ENCODE data around the gene SERINC2. TPM values are rescaled to one million over a fixed set of nuclear protein-coding genes. Genes with fewer than 3 reads are reported as not detected.

Gene SERINC2
- total RNA-seq, 1 experiment from 2014 or later = 14.1 TPM

DNA sequence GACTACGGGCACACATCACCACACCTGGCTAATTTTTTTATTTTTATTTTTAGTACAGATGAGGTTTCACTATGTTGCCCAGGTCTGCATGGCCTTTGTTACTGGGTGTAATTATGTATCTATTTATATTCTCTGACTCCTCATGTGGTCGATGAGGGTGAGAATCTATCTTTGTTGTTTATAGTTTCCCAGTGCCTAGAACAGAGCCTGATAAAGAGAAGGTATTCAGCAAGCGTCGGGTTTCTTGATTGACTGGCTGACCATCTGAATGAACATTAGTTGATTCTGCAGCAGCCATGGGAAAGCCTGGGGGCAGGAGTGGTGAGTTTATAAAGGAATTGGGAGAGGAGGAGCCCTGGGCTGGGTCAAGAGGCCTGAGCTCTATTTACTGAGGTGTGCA is 28.5 kb downstream of the SERINC2 start:
- Histone ChIP-seq H3K9ac (ENCODE audit: extremely low read depth, insufficient read length, low read length) (no peak overlapping the region), H3K14ac (ENCODE audit: insufficient read depth, low read length) (no peak overlapping the region), H3K4me2 (ENCODE audit: insufficient read depth, insufficient read length, low read length) (no peak overlapping the region), H3K4me1 (ENCODE audit: insufficient read depth, low read length) (no peaks in the 10 kb centered on the region), H3K23me2 (ENCODE audit: insufficient read length, low read depth, low read length, poor library complexity, severe bottlenecking) (no peaks in the 10 kb centered on the region), H3K79me2 (ENCODE audit: insufficient read depth, low read length) (no peaks in the 10 kb centered on the region), H3T11ph (ENCODE audit: low read length) (no peak overlapping the region), H3K4ac (ENCODE audit: low read depth, low read length) (no peak overlapping the region), H2AFZ (ENCODE audit: low read length) (no peak overlapping the region), H3K56ac (ENCODE audit: insufficient read length, low read depth, low read length) (no peak overlapping the region), H2BK120ac (ENCODE audit: low read depth, low read length, poor library complexity, severe bottlenecking) (no peak overlapping the region), H2AK5ac (ENCODE audit: insufficient read length, low read length) (no peak overlapping the region), H2BK12ac (ENCODE audit: insufficient read length, low read depth, low read length) (no peak overlapping the region), H3K27me3 (ENCODE audit: insufficient read depth, low read length) (no peaks in the 10 kb centered on the region), H3K9me3 (ENCODE audit: control insufficient read depth, low read depth, low read length) (no peaks in the 10 kb centered on the region), H2BK15ac (ENCODE audit: low read depth, low read length) (no peak overlapping the region), H4K8ac (replicated peaks; ENCODE audit: insufficient read length, low read depth, low read length) (no peak overlapping the region), H3K23ac (ENCODE audit: insufficient read length, low read depth, low read length) (no peak overlapping the region), H2BK20ac (ENCODE audit: low read depth, low read length, poor library complexity, severe bottlenecking) (no peak overlapping the region), H3K79me1 (ENCODE audit: insufficient read depth, low read depth, low read length, poor library complexity, severe bottlenecking) (no peaks in the 10 kb centered on the region), H4K5ac (ENCODE audit: insufficient read length, low read depth, low read length) (no peak overlapping the region), H3K27ac (ENCODE audit: insufficient read length, low read depth, low read length) (no peak overlapping the region), H4K20me1 (ENCODE audit: control insufficient read depth, insufficient read depth, insufficient read length) (no peaks in the 10 kb centered on the region), H2BK5ac (ENCODE audit: insufficient read length, low read length) (no peak overlapping the region), H3K18ac (ENCODE audit: insufficient read length, low read depth, low read length) (no peak overlapping the region), H4K91ac (ENCODE audit: insufficient read length, low read depth, low read length) (no peak overlapping the region)
- H3K27ac Mint-ChIP-seq = no peak overlapping the region
- H3K27me3 Mint-ChIP-seq (ENCODE audit: low read depth) = peaks cover 8% of the 10 kb centered on the region
- H3K36me3 Mint-ChIP-seq (ENCODE audit: insufficient read depth in 1 of 3, low read depth in 3 of 3) = no peaks in the 10 kb centered on the region; a peak in 1 of 7 replicates
- TF ChIP-seq CTCF (conservative IDR thresholded peaks at IDR 0.05) = no peak
- DNase-seq = no peak
- H3K4me1 Mint-ChIP-seq = no peaks in the 10 kb centered on the region; a peak in 2 of 4 replicates
- WGBS (ENCODE audit: extremely low coverage, insufficient read length, low lambda C conversion rate) = no CpG with 5 or more reads among the region's 4 CpGs
- H3K4me3 Mint-ChIP-seq = no peak overlapping the region
- peaks cover 5 to 7% of the 10 kb centered on the region in 2 experiments; a peak in 3 of 5 replicates for H3K9me3 Mint-ChIP-seq
